HG03175 (cell line): ENCODE results near the gene NAA25.
A peak's percentile ranks its signal among the peaks of the same experiment; 100 is the strongest.
"Not testable (repeated sequence)": the region's sequence is repeated elsewhere in the genome, so short reads cannot be mapped to it uniquely, and the experiment has no call there.

Experiments used
- ATAC-seq: cut with Tn5 transposase; IDR thresholded peaks from one replicate; pipeline ENCODE4 v1.9.1; 2021; ENCODE audit warnings: mild to moderate bottlenecking, moderate library complexity; ENCODE audit not compliant: unreplicated experiment

Gene NAA25

GRCh38 chr12:112063273-112063672, 45.3 kb downstream of the NAA25 start:
- ATAC-seq: no peak

DNA sequence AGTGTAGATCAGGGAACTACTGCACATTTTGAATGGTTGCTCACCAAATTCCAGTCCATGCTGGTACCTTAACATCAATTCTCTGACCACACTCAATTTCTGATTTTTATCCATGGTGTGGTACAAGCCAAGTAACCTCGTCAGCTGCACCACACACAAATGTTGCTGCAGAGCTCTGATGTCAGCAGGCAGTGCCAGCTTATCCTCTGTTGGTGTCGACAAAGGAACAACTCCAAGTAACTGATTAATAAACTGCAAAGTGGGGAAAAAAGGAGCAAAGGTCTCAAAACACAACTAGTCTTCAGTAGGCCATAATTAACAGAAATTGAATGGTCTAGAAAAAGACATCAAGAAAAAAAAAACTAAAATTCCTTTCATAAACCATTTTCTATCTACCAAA, 47.4 kb downstream of the NAA25 start:
- ATAC-seq: no peak

- ATAC-seq: no peak
Measured at GRCh38 chr12:112049351-112049750, 59.2 kb downstream of the NAA25 start.

- no peak for ATAC-seq
Measured at GRCh38 chr12:112046003-112046402, 62.6 kb downstream of the NAA25 start.

- ATAC-seq: not testable (repeated sequence)
Measured at GRCh38 chr12:112036614-112037013, 72.0 kb downstream of the NAA25 start.

GRCh38 chr12:112035219-112035785, 73.3 kb downstream of the NAA25 start:
- ATAC-seq: no peak

GRCh38 chr12:112032292-112032691, 76.3 kb downstream of the NAA25 start:
- ATAC-seq: no peak

DNA sequence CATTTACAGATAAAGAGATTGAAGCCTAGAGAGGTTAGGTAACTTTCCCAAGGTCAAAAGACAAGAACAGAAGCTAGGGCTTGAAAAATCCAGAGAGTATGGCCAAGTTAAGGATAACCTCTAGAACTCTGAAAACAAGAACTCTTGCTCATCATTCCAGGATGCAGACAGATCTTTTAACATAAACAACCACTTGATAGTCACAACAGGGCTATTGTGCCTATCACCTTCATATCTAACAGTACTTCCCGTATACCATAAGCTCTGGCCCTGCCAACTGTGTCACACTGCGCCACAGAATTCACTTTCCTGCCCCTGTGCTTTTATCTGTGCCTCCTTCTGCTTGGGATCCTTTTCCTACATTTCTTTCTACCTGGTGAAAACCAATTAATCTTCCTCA, 77.1 kb downstream of the NAA25 start:
- ATAC-seq: no peak

DNA sequence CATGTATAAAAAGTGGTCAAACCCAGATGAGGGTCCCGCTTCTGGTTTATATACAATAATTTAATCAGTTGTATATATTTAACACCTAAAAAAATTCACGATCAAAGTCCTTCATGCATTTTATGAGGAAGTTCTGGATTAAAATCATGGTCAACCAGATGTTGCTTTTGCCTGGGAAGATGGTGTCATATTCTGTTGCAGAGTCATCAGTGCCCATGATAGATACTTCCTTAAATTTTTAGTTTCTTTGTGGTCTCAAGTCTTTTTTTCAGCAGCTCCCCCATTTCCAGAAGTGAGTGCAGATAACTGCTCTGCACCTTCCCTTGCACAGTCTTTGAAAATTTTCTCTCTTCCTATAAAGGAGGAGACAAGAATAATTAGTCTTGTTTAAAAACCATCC, 79.3 kb downstream of the NAA25 start:
- ATAC-seq: no peak

DNA sequence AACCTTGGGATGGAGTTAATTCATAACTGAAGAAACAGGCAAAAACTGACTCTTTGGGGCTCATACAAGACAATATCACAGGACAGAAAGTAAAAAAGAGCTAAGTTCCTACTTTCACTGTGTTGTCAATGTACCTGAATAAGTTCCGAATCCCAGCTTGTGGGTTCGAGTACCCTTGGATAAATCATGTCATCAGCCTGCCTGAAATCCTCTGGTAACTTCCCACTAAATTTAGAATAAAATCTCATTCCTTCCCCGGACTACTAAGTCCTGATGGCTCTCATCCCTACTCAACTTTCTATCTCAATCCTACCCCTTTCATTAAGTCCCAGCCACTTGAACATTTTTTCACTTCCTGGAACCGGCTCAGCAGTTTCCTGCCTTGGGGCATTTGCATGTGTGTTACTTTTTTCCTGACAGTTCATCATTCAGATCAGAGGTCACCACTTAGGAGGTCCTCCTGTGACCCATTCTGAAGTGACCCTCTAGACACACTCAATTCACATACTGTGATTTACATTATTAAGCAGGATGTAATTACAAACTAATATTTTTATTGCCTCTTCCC, 82.7 kb downstream of the NAA25 start:
- no peak for ATAC-seq

DNA sequence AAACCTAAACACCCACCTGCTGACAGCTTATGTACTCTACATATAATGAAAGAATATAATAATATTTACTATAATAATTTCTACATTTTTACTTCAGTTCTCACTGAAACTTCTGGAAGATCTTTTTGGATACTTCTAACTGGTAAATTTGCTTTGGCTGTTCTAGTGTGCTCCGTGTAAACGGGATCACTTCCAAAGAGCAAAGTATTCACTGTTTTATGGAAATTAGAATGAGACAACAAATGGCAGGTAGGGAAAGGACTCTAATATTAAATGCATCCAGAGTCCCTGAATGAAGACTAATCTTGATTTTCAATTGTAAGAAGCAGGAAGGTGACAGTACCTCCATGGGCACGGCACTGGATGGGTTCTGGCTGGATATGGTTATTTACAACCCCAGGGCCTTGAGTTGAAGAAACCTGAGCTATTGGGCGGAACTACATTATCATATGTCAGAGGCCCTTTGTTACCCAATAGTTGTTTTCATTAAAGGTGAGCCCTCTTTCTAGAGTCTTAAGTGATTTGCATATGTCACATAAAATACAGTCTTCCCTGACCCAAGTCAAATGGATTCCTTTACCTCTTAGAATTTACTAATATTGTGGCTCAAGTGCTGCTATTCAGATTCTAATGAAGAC, 84.7 kb downstream of the NAA25 start:
- no peak for ATAC-seq

GRCh38 chr12:112022241-112023016, 86.2 kb downstream of the NAA25 start:
- no peak for ATAC-seq

GRCh38 chr12:112020947-112021457, 87.6 kb downstream of the NAA25 start:
- no peak for ATAC-seq

DNA sequence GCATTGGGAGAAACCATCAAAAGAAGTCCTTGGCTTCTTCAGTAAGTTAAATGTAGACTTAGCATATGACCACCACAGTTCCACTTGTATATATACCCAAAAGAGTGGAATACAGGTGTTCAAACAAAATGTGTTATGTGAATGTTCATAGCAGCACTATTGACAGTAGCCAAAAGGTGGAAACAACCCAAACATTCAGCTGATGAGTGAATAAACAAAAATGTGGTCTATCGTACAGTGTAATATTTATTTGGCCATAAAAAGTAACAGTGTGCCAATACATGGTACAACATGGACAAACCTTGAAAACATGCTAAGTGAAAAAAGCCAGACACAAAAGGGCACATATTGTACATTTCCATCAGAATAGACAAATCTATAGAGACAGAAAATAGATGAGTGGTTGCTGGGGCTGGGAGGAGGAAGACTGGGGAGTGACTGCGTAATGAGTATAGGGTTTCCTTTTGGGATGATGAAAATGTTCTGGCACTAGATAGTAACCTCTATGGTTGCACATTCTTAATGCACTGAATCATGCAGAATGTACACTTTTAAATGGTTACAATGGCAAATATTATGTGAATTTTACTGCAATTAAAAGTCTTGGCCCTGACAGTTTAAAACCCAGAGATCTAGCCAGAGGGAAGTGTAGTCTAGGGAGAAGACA, 89.9 kb downstream of the NAA25 start:
- ATAC-seq: no peak

- ATAC-seq: no peak
Measured at GRCh38 chr12:112017041-112017440, 91.5 kb downstream of the NAA25 start.

- ATAC-seq: no peak
Measured at GRCh38 chr12:112015938-112016337, 92.6 kb downstream of the NAA25 start.

DNA sequence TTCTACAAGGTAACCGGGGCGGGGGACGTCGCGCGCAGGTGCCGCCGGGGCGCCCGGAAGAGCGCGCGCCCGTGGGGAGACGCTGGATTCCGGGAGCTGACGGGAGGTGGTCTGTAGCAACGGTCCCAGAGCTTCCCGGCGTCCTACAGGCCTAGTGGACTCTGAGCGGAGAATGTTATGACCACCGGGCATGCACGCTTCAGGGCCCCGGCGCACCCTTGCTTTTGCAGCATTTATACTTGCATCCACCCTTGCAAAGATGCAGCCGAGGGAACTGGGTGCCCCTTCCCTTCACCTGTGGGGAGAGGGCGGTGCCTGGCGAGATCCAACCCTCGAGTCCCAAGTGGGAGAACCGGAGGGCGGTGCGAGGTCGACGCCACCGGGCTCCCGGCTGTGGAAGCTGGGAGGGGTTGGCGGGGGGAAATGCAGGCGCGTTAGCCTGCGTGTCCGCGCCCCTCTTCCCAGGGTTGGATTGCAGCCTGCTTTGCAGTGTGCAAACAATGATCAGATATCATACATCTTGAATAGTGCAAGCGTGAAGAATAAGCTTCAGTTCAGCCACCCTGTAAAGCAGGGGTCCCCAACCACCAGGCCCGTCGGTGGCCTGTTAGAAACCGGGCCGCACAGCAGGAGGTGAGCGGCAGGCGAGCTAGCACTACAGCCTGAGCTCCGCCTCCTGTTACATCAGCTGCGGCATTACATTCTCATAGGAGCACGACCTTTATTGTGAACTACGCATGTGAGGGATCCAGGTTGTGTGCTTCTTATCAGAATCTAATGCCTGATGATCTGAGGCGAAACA, 94.8 kb downstream of the NAA25 start:
- peak; percentile 28 for ATAC-seq

DNA sequence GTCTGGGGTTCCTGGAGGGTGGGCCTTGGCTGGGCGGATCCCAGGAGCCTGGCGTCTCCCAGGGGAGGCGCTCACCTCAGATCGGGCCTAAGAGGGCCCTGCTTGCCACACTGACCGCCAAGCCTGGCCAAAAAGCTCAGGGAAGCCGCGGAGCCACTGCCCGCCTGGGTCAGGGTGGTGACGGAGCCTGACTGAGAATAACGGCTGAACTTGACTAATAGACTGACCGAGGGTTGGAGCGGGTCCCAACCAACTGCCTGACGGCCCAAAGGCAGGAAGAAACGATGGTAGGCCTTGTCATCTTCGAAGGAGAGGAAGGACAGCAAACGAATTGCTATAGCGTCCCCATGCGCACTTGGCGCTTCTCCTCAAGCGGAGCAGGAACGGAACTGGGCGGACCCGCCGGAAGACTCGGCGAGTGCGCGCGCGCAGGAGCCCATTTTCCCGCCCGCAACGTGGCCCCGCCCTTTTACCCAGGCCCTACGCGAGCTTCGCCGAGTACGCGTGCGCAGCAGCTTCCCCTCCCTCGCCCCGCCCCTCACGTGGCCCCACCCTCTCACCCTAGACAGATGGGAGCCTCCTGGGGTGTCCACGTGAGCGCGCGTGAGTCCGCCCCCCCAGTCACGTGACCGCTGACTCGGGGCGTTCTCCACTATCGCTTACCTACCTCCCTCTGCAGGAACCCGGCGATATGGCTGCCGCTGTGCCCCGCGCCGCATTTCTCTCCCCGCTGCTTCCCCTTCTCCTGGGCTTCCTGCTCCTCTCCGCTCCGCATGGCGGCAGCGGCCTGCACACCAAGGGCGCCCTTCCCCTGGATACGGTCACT, 95.6 kb downstream of the NAA25 start, which contains the start of the genes ERP29 and TMEM116:
Gene ERP29 (plus strand): TSS at position 652 of the 826 bp plus-strand sequence. CDS start 40 bp downstream, at position 692.
Gene TMEM116 (minus strand): TSS at position 391 of the 826 bp plus-strand sequence. CDS start 7,895 bp downstream, outside the sequence.
- peak; percentile 69 for ATAC-seq

DNA sequence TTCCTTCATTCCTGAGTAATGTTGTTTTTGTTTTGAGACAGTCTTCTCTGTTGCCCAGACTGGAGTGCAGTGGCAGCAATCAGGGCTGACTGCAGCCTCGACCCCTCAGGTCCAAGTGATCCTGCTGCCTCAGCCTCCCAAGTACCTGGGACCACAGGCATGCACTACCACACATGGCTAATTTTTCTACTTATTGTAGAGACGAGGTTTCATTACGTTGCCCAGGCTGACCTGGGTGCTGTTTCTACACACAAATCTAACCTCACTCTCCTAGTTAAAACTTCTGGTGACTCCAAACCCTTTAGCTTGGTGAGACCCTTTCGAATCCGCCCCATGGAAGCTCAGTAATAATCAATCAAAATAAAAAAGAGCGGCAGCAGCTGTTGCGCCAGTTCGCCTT, 96.9 kb downstream of the NAA25 start:
- ATAC-seq: no peak
